Caco-2 (cell line): ENCODE data around the gene NNT. TPM values are rescaled to one million over a fixed set of nuclear protein-coding genes. Genes with fewer than 3 reads are reported as not detected.
A peak's percentile ranks its signal among the peaks of the same experiment; 100 is the strongest.

ENCODE experiments used
- Bru-seq: library from RNA; stranded (reverse); fragments of 400-500 nt; gene quantifications from one replicate; lab custom pipeline; 2021; lab: Mats Ljungman, UMichigan
- BruChase-seq, 2 experiments: library from RNA; stranded (reverse); fragments of 400-500 nt; gene quantifications; one replicate each; lab custom pipeline; 2021; lab: Mats Ljungman, UMichigan
- BruUV-seq: library from RNA; stranded (reverse); fragments of 400-500 nt; replicated peaks from 2 replicates; lab custom pipeline; 2021; lab: Mats Ljungman, UMichigan
- CTCF ChIA-PET: fragments of 300-600 bp; sonication (Branson Sonifier 250); formaldehyde crosslinking; loops from one replicate; lab custom pipeline; 2022; ENCODE audit warnings: antibody characterized with exemption; lab: Charles Lee
- POLR2A ChIA-PET: fragments of 300-600 bp; sonication (Branson Sonifier 250); formaldehyde crosslinking; loops from one replicate; lab custom pipeline; 2022; ENCODE audit warnings: antibody characterized with exemption; lab: Charles Lee
- DNase-seq, 2 experiments: peaks; one replicate each; pipeline versions ENCODE4 v3.0.0 to v3.0.0-alpha.2; 2020 to 2022
- H3K27me3 ChIP-seq: replicated peaks from 2 replicates; pipeline ENCODE4 v1.6.0; 2011; ENCODE audit warnings: low read length; ENCODE audit not compliant: control insufficient read depth, insufficient read depth
- H3K36me3 ChIP-seq: 2 replicates; pipeline ENCODE4 v1.5.1; 2011; ENCODE audit warnings: low read length; ENCODE audit not compliant: control insufficient read depth, insufficient read depth
- H3K4me1 ChIP-seq: fragments of 250-450 bp; sonication (Bioruptor Pico); 2 replicates; pipeline ENCODE4 v1.5.1; 2020; ENCODE audit warnings: mild to moderate bottlenecking
- H3K4me3 ChIP-seq: 2 replicates; pipeline ENCODE4 v1.5.1; 2011; ENCODE audit warnings: low read depth, mild to moderate bottlenecking, control low read depth, low read length
- H3K9me3 ChIP-seq: fragments of 250-450 bp; sonication (Bioruptor Pico); 2 replicates; pipeline ENCODE4 v1.5.1; 2020; ENCODE audit warnings: mild to moderate bottlenecking, moderate library complexity
- H3K27ac Mint-ChIP-seq: one replicate; pipeline ENCODE4 v1.8.0; 2022; ENCODE audit warnings: mixed read lengths; ENCODE audit not compliant: unreplicated experiment
- H3K27me3 Mint-ChIP-seq: one replicate; pipeline ENCODE4 v1.8.0; 2022; ENCODE audit warnings: mixed read lengths; ENCODE audit not compliant: insufficient read depth, unreplicated experiment
- H3K36me3 Mint-ChIP-seq: one replicate; pipeline ENCODE4 v1.8.0; 2022; ENCODE audit warnings: mild to moderate bottlenecking, mixed read lengths; ENCODE audit not compliant: insufficient read depth, unreplicated experiment
- H3K4me1 Mint-ChIP-seq: one replicate; pipeline ENCODE4 v1.8.0; 2022; ENCODE audit warnings: low read depth, mixed read lengths; ENCODE audit not compliant: unreplicated experiment
- H3K4me3 Mint-ChIP-seq: one replicate; pipeline ENCODE4 v1.8.0; 2022; ENCODE audit warnings: mild to moderate bottlenecking, moderate library complexity, mixed read lengths; ENCODE audit not compliant: unreplicated experiment
- H3K9me3 Mint-ChIP-seq: one replicate; pipeline ENCODE4 v1.8.0; 2022; ENCODE audit warnings: mixed read lengths; ENCODE audit not compliant: unreplicated experiment
- CTCF ChIP-seq, 2 experiments: fragments of 200-600 bp in 1 of 2; IDR thresholded peaks; 1 replicate in 1 of 2; 2 replicates in 1 of 2; pipeline versions ENCODE4 v1.5.1 to v1.8.0; 2011 to 2022; ENCODE audit warnings: antibody characterized with exemption in 1 of 2, control low read depth in 1 of 2, inconsistent platforms in 1 of 2, low read depth in 1 of 2, low read length in 1 of 2, mild to moderate bottlenecking in 1 of 2, moderate library complexity in 1 of 2; ENCODE audit not compliant: insufficient read depth in 1 of 2, severe bottlenecking in 1 of 2, unreplicated experiment in 1 of 2
- intact Hi-C: fragments of 100-400 bp; cut with micrococcal nuclease; formaldehyde crosslinking; loops from one replicate; pipeline ENCODE4 v1.10.0; 2022; ENCODE audit not compliant: unreplicated experiment
- long read RNA-seq: library from polyadenylated mRNA; stranded (forward); transcript quantifications from one replicate; pipeline ENCODE4 v2.0.0, GENCODE V29; 2022
- total RNA-seq: library from RNA; stranded (reverse); gene quantifications from 2 replicates; pipeline ENCODE4 v1.2.3, GENCODE V29; 2022

The NNT gene
- total RNA-seq (42.5 and 44.8 TPM in 2 replicates), Bru-seq, nascent RNA (percentile 75 among the genes with signal in this experiment), BruChase-seq, experiment 1, labeled RNA remaining after a 2-hour chase (percentile 74 among the genes with signal in this experiment), BruChase-seq, experiment 2, labeled RNA remaining after a 6-hour chase (percentile 67 among the genes with signal in this experiment)
- long read RNA-seq, full-length matches to known transcripts, result 38 of 53 reads
- long read RNA-seq, partial matches to known transcripts, result 10 of 53 reads
- long read RNA-seq, other reads (novel, unspliced or antisense), result 5 of 53 reads

GRCh38 chr5:43602461-43603343, at the start of gene NNT:
TSS of gene NNT (plus strand) at chr5:43603180. CDS start at chr5:43609196, 6,016 bp downstream.
- Histone ChIP-seq H3K36me3 (no peaks in the 10 kb centered on the region; the same call in none of the 2 replicates), H3K9me3 (no peaks in the 10 kb centered on the region), H3K4me3 (peak within 1 kb of the TSS; percentile 60), H3K4me1 (no peaks in the 10 kb centered on the region; the same call in 1 of the 2 replicates), H3K27me3 (no peaks in the 10 kb centered on the region)
- Mint-ChIP-seq H3K36me3 (peaks cover 24% of the 10 kb centered on the region), H3K4me3 (peak within 1 kb of the TSS; percentile 88), H3K9me3 (no peaks in the 10 kb centered on the region), H3K27ac (peak within 1 kb of the TSS; percentile 84), H3K27me3 (no peaks in the 10 kb centered on the region), H3K4me1 (peaks cover 7% of the 10 kb centered on the region)
- TF ChIP-seq CTCF (IDR thresholded peaks at IDR 0.05; ENCODE audit: insufficient read depth in 1 of 2, low read depth in 1 of 2, low read length in 1 of 2, severe bottlenecking in 1 of 2, unreplicated experiment in 1 of 2), result no peak
- POLR2A ChIA-PET, result interaction anchor here (0.8 to 1.6 kb wide), 2 partner anchors 47 to 119 kb away, joined by 3 to 4 read pairs; partner anchors contain the start of gene TMEM267
- TSS peak; percentile 50 for BruUV-seq
- DNase-seq, result peak; percentile 81 to 86
- CTCF ChIA-PET, result interaction anchor here (1.2 kb wide), 1 partner anchor 29 kb away, joined by 3 read pairs; no protein-coding TSS in a partner anchor
- intact Hi-C loops, result loop anchor here (1.0 kb wide), 1 partner anchor 45 kb away; the partner anchor contains the start of gene PAIP1

- Mint-ChIP-seq H3K27ac (no peak overlapping the region), H3K4me3 (no peak overlapping the region), H3K36me3 (peaks cover 23% of the 10 kb centered on the region), H3K9me3 (no peaks in the 10 kb centered on the region), H3K27me3 (no peaks in the 10 kb centered on the region), H3K4me1 (peaks cover 6% of the 10 kb centered on the region)
- TF ChIP-seq CTCF (IDR thresholded peaks at IDR 0.05; ENCODE audit: insufficient read depth in 1 of 2, low read depth in 1 of 2, low read length in 1 of 2, severe bottlenecking in 1 of 2, unreplicated experiment in 1 of 2), result no peak
- BruUV-seq, result no TSS peak
- Histone ChIP-seq H3K4me3 (no peak overlapping the region), H3K9me3 (no peaks in the 10 kb centered on the region), H3K4me1 (no peaks in the 10 kb centered on the region), H3K36me3 (no peaks in the 10 kb centered on the region), H3K27me3 (no peaks in the 10 kb centered on the region)
- intact Hi-C loops, result no loop called here
- CTCF ChIA-PET, result no interaction called here
- DNase-seq, result no peak
- POLR2A ChIA-PET, result no interaction called here
Measured at GRCh38 chr5:43553381-43553780, 49.6 kb upstream of the NNT start.

GRCh38 chr5:43554497-43554896, 48.5 kb upstream of the NNT start:
- no peaks in the 10 kb centered on the region for H3K27me3 Mint-ChIP-seq
- POLR2A ChIA-PET, result interaction anchor here (1.7 kb wide), 1 partner anchor 39 kb away, joined by 7 read pairs; the partner anchor contains the start of gene C5orf34
- Histone ChIP-seq H3K4me1 (no peaks in the 10 kb centered on the region), H3K4me3 (no peak overlapping the region), H3K9me3 (no peaks in the 10 kb centered on the region), H3K36me3 (no peaks in the 10 kb centered on the region), H3K27me3 (no peaks in the 10 kb centered on the region)
- intact Hi-C loops, result no loop called here
- peaks cover 18% of the 10 kb centered on the region for H3K36me3 Mint-ChIP-seq
- CTCF ChIA-PET, result interaction anchor here (2.0 kb wide), 1 partner anchor 70 kb away, joined by 11 read pairs; the partner anchor contains the start of gene TMEM267
- no peak overlapping the region for H3K4me3 Mint-ChIP-seq
- no peaks in the 10 kb centered on the region for H3K9me3 Mint-ChIP-seq
- H3K4me1 Mint-ChIP-seq, result peaks cover 6% of the 10 kb centered on the region
- DNase-seq, result no peak
- H3K27ac Mint-ChIP-seq, result no peak overlapping the region
- BruUV-seq, result no TSS peak
- TF ChIP-seq CTCF (IDR thresholded peaks at IDR 0.05; ENCODE audit: insufficient read depth in 1 of 2, low read depth in 1 of 2, low read length in 1 of 2, severe bottlenecking in 1 of 2, unreplicated experiment in 1 of 2), result no peak
